OCI-LY1 (cell line): ENCODE results near the gene P2RX6.
"Not testable (repeated sequence)": the region's sequence is repeated elsewhere in the genome, so short reads cannot be mapped to it uniquely, and the experiment has no call there.

Experiments
- H2AFZ ChIP-seq: fragments of 200-600 bp; sonication (generic), shearing (Covaris generic); 2 replicates; pipeline ENCODE4 v1.6.0; 2014; ENCODE audit warnings: antibody characterized with exemption, mild to moderate bottlenecking, low read length
- H3F3A ChIP-seq: fragments of 200-600 bp; sonication (generic), shearing (Covaris generic); 2 replicates; pipeline ENCODE4 v1.6.0; 2014; ENCODE audit warnings: mild to moderate bottlenecking, antibody characterized with exemption, low read length, moderate library complexity; ENCODE audit not compliant: insufficient read depth
- H3K27ac ChIP-seq: fragments of 200-600 bp; sonication (generic); 2 replicates; pipeline ENCODE4 v1.5.1; 2014; ENCODE audit warnings: low read length, mixed run types, mild to moderate bottlenecking, low read depth; ENCODE audit not compliant: poor library complexity, severe bottlenecking
- H3K27me3 ChIP-seq: fragments of 200-600 bp; sonication (generic); 2 replicates; pipeline ENCODE4 v1.6.0; 2014; ENCODE audit warnings: antibody characterized with exemption, mild to moderate bottlenecking, low read length, moderate library complexity; ENCODE audit not compliant: insufficient read depth
- H3K36me3 ChIP-seq: fragments of 200-600 bp; sonication (generic); 2 replicates; pipeline ENCODE4 v1.6.1; 2014; ENCODE audit warnings: mild to moderate bottlenecking, antibody characterized with exemption, low read length, moderate library complexity, mixed read lengths; ENCODE audit not compliant: insufficient read depth
- H3K4me1 ChIP-seq: fragments of 200-600 bp; sonication (generic); 2 replicates; pipeline ENCODE4 v1.5.1; 2014; ENCODE audit warnings: mild to moderate bottlenecking, low read length, moderate library complexity; ENCODE audit not compliant: insufficient read depth, severe bottlenecking
- H3K4me2 ChIP-seq: fragments of 200-600 bp; sonication (generic), shearing (Covaris generic); 2 replicates; pipeline ENCODE4 v1.6.1; 2014; ENCODE audit warnings: low read length
- H3K4me3 ChIP-seq: fragments of 200-600 bp; sonication (generic); 2 replicates; pipeline ENCODE4 v1.5.1; 2014; ENCODE audit warnings: low read length, low read depth, mild to moderate bottlenecking, mixed read lengths; ENCODE audit not compliant: poor library complexity, severe bottlenecking
- H3K79me2 ChIP-seq: fragments of 200-600 bp; shearing (Covaris generic); 2 replicates; pipeline ENCODE4 v1.6.1; 2016; ENCODE audit warnings: mixed run types, low read length, mixed read lengths; ENCODE audit not compliant: insufficient read depth
- H3K9ac ChIP-seq: fragments of 200-600 bp; sonication (generic), shearing (Covaris generic); 2 replicates; pipeline ENCODE4 v1.6.1; 2014; ENCODE audit warnings: mild to moderate bottlenecking, low read length, mixed read lengths
- H3K9me2 ChIP-seq: fragments of 200-600 bp; sonication (generic), shearing (Covaris generic); 2 replicates; pipeline ENCODE4 v1.6.1; 2014; ENCODE audit warnings: low read depth, mild to moderate bottlenecking, low read length, mixed read lengths
- H3K9me3 ChIP-seq: fragments of 200-600 bp; shearing (Covaris generic); 2 replicates; pipeline ENCODE4 v1.6.1; 2014; ENCODE audit warnings: low read length, mixed read lengths
- H4K20me1 ChIP-seq: fragments of 200-600 bp; sonication (generic), shearing (Covaris generic); 2 replicates; pipeline ENCODE4 v1.6.0; 2016; ENCODE audit warnings: mild to moderate bottlenecking, low read length; ENCODE audit not compliant: insufficient read depth
- EZH2 ChIP-seq: fragments of 200-600 bp; sonication (generic), shearing (Covaris generic); IDR thresholded peaks from 2 replicates; pipeline ENCODE4 v1.8.0; 2017; ENCODE audit warnings: borderline replicate concordance, mixed run types, mild to moderate bottlenecking, antibody characterized with exemption, low read length, moderate library complexity, mixed read lengths
- TF ChIP-seq, protein P1 (sequence below): fragments of 200-600 bp; sonication (generic), shearing (Covaris generic); IDR thresholded peaks from 2 replicates; pipeline ENCODE4 v1.5.1; 2017; ENCODE audit warnings: mild to moderate bottlenecking, antibody characterized with exemption, low read length, moderate library complexity, mixed read lengths

P2RX6 gene

DNA sequence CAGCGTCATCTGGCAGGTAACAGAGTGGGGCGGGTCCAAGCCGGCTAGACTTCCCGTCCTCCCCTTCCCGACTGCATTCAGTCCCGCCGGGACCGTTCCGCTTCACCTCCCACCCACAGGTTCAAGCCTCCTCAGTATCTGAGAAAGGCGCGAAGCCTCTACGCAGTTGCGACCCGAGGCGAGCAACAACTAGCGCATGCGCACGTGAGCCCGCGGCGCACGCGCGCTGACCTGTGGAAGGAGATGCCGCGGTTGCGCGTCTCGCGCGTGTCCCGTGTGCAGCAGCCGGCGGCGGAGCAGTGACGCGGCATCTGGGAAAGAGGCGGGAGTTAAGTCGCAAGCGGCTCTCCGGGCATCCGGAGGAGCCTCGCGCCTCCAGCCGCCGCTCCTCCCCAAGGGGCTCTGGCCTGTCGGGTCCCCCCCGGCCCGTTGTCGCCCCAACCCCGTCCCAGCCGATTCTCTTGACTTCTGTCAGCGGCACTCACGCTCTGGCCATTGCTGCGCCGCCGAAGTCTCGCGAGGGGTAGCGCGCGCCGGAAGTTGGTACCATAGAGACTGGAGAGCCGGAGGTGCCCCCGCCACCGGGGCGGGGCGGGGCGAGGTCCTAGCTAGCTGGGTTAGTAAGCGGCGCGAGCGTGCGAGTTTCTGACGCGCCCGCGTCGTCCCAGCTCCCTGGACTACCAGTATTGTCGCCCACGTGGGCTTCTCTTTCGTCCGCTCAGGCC lies 13.2 kb upstream of the P2RX6 start, which contains the start of gene THAP7:
Gene THAP7 (minus strand): TSS at position 518 of the 725 bp plus-strand sequence. CDS start 207 bp downstream, at position 311.
- Histone ChIP-seq H2AFZ (no peak within 1 kb of the TSS), H3K9me2 (no peaks in the 10 kb centered on the region), H3F3A (no peaks in the 10 kb centered on the region), H3K9me3 (no peaks in the 10 kb centered on the region), H3K79me2 (peaks cover 7% of the 10 kb centered on the region; the same call in 1 of the 2 replicates), H3K4me3 (peak within 1 kb of the TSS; percentile 85), H3K4me2 (peak within 1 kb of the TSS; percentile 98), H3K36me3 (peaks cover 28% of the 10 kb centered on the region; the same call in 1 of the 2 replicates), H3K4me1 (peaks cover 36% of the 10 kb centered on the region), H3K9ac (peak within 1 kb of the TSS; percentile 97), H3K27ac (peak within 1 kb of the TSS; percentile 95), H4K20me1 (no peaks in the 10 kb centered on the region), H3K27me3 (no peaks in the 10 kb centered on the region)
- TF ChIP-seq, protein P1, sequence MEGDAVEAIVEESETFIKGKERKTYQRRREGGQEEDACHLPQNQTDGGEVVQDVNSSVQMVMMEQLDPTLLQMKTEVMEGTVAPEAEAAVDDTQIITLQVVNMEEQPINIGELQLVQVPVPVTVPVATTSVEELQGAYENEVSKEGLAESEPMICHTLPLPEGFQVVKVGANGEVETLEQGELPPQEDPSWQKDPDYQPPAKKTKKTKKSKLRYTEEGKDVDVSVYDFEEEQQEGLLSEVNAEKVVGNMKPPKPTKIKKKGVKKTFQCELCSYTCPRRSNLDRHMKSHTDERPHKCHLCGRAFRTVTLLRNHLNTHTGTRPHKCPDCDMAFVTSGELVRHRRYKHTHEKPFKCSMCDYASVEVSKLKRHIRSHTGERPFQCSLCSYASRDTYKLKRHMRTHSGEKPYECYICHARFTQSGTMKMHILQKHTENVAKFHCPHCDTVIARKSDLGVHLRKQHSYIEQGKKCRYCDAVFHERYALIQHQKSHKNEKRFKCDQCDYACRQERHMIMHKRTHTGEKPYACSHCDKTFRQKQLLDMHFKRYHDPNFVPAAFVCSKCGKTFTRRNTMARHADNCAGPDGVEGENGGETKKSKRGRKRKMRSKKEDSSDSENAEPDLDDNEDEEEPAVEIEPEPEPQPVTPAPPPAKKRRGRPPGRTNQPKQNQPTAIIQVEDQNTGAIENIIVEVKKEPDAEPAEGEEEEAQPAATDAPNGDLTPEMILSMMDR: no peak
- no peak for TF ChIP-seq EZH2

DNA sequence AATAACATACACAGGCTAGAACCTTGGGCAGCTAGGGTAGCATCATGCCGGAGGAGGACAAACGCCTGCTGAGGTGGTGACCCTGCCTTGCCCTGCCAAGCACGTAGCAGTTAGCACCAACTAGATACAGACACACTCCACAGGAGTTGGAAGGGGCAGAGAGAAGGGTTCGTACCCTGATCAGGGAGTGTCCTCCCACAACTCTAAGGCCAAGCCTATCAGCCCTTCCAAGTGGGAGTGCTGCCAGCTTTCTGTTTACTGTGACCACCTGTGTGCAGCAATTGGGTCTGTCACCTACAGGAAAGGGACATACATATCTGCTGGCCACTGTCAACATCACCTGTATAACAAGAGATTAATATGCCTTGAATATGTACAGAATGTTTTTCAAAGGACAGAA lies 11.2 kb upstream of the P2RX6 start:
- Histone ChIP-seq H3F3A (no peaks in the 10 kb centered on the region), H3K9ac (no peak overlapping the region), H4K20me1 (no peaks in the 10 kb centered on the region), H2AFZ (no peak overlapping the region), H3K9me2 (no peaks in the 10 kb centered on the region), H3K4me2 (peak overlapping the region; percentile 98; the same call in 1 of the 2 replicates), H3K4me3 (no peak overlapping the region), H3K27me3 (no peaks in the 10 kb centered on the region), H3K4me1 (peaks cover 36% of the 10 kb centered on the region), H3K36me3 (peaks cover 15% of the 10 kb centered on the region; the same call in 1 of the 2 replicates), H3K79me2 (peaks cover 7% of the 10 kb centered on the region; the same call in 1 of the 2 replicates), H3K27ac (no peak overlapping the region), H3K9me3 (no peaks in the 10 kb centered on the region)
- no peak for TF ChIP-seq EZH2
- TF ChIP-seq, protein P1: no peak

DNA sequence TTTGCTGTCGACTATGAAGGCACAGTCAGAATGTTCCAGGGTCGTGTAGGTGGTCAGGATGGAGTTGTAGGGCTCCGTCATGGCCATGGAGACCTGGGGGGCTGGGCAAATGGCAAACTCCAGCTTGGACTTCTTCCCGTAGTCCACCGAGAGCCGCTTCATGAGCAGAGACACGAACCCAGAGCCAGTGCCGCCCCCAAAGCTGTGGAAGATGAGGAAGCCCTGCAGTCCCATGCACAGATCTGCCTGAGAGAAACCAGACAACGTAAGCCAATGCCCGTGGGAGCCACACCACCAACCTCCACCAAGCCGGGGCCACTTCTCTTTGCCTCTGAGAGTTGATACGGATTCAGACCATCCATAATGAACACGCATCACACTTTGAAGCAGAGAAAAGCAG lies 5.8 kb upstream of the P2RX6 start:
- not testable (repeated sequence) for H3K27me3 ChIP-seq, H3K36me3 ChIP-seq, H3K4me1 ChIP-seq, H4K20me1 ChIP-seq, H3K9me2 ChIP-seq, H3K4me2 ChIP-seq, H3K9ac ChIP-seq, H3K9me3 ChIP-seq, H2AFZ ChIP-seq, H3K4me3 ChIP-seq, H3F3A ChIP-seq, H3K79me2 ChIP-seq, H3K27ac ChIP-seq
